Measurements from ENCODE around the gene GDF9.
"Not testable (repeated sequence)": the region's sequence is repeated elsewhere in the genome, so short reads cannot be mapped to it uniquely, and the experiment has no call there.

Gene GDF9

GRCh38 chr5:132871459-132872284, 5.4 kb upstream of the GDF9 start:
- 97% methylated on average over 5 of the region's 5 CpGs for WGBS
- Histone ChIP-seq H3K4me3 (ENCODE audit: low read length) (no peak overlapping the region), H3K4me1 (ENCODE audit: insufficient read depth, low read length) (peaks cover 4% of the 10 kb centered on the region; the same call in 1 of the 2 replicates), H3K9ac (ENCODE audit: low read depth, low read length) (no peak overlapping the region), H3K27ac (ENCODE audit: low read depth, low read length) (no peak overlapping the region), H3K27me3 (ENCODE audit: insufficient read depth, low read length) (no peaks in the 10 kb centered on the region), H3K36me3 (ENCODE audit: insufficient read depth, low read length) (peaks cover 46% of the 10 kb centered on the region), H3K9me3 (ENCODE audit: insufficient read depth, low read depth, low read length) (no peaks in the 10 kb centered on the region)

DNA sequence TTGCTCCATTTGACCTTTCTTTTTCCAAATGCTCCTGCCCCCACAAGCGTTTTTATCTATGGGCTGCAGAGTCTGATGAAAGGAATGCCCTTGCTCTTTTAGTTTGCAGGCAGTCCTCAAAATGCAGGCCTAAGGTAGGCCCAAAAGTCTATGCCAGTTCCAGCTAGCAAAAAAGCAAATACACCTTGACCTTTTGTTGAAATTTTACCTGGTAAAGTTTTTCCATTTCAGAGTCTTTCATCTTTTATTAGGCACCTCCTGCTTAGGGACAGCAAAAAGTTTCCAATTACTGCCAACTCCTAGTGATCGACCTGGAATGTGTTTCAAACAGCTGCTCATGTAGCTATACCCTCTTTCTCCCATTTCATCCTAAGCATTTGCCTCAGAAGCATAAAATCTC, 4.5 kb upstream of the GDF9 start:
- 82% methylated on average over 2 of the region's 2 CpGs for WGBS
- H3K27ac ChIP-seq (ENCODE audit: low read depth, low read length) = no peak overlapping the region
- no peak overlapping the region for H3K4me3 ChIP-seq (ENCODE audit: low read length)
- H3K36me3 ChIP-seq (ENCODE audit: insufficient read depth, low read length) = peaks cover 39% of the 10 kb centered on the region
- H3K4me1 ChIP-seq (ENCODE audit: insufficient read depth, low read length) = peaks cover 5% of the 10 kb centered on the region; the same call in 1 of the 2 replicates
- H3K27me3 ChIP-seq (ENCODE audit: insufficient read depth, low read length) = no peaks in the 10 kb centered on the region
- no peak overlapping the region for H3K9ac ChIP-seq (ENCODE audit: low read depth, low read length)
- H3K9me3 ChIP-seq (ENCODE audit: insufficient read depth, low read depth, low read length) = no peaks in the 10 kb centered on the region

GRCh38 chr5:132868754-132869153, 2.5 kb upstream of the GDF9 start:
- H3K36me3 ChIP-seq (ENCODE audit: insufficient read depth, low read length) = peaks cover 33% of the 10 kb centered on the region
- 94% methylated on average over 4 of the region's 4 CpGs for WGBS
- H3K9me3 ChIP-seq (ENCODE audit: insufficient read depth, low read depth, low read length) = no peaks in the 10 kb centered on the region
- no peak overlapping the region for H3K9ac ChIP-seq (ENCODE audit: low read depth, low read length)
- no peak overlapping the region for H3K27ac ChIP-seq (ENCODE audit: low read depth, low read length)
- H3K4me1 ChIP-seq (ENCODE audit: insufficient read depth, low read length) = peaks cover 9% of the 10 kb centered on the region; the same call in 1 of the 2 replicates
- no peak overlapping the region for H3K4me3 ChIP-seq (ENCODE audit: low read length)
- H3K27me3 ChIP-seq (ENCODE audit: insufficient read depth, low read length) = no peaks in the 10 kb centered on the region; the same call in 1 of the 2 replicates

GRCh38 chr5:132867046-132867451, 780 bp upstream of the GDF9 start:
- WGBS = 2% methylated on average over 13 of the region's 13 CpGs
- peaks cover 9% of the 10 kb centered on the region; the same call in 1 of the 2 replicates for H3K4me1 ChIP-seq (ENCODE audit: insufficient read depth, low read length)
- peak overlapping the region; percentile 90 for H3K4me3 ChIP-seq (ENCODE audit: low read length)
- H3K36me3 ChIP-seq (ENCODE audit: insufficient read depth, low read length) = peaks cover 27% of the 10 kb centered on the region
- no peaks in the 10 kb centered on the region for H3K9me3 ChIP-seq (ENCODE audit: insufficient read depth, low read depth, low read length)
- no peaks in the 10 kb centered on the region; the same call in 1 of the 2 replicates for H3K27me3 ChIP-seq (ENCODE audit: insufficient read depth, low read length)
- peak overlapping the region; percentile 92 for H3K9ac ChIP-seq (ENCODE audit: low read depth, low read length)
- peak overlapping the region; percentile 82 for H3K27ac ChIP-seq (ENCODE audit: low read depth, low read length)

GRCh38 chr5:132865668-132866341, 464 bp downstream of the GDF9 start:
- H3K9ac ChIP-seq (ENCODE audit: low read depth, low read length) = peak overlapping the region; percentile 64
- peak overlapping the region; percentile 87 for H3K27ac ChIP-seq (ENCODE audit: low read depth, low read length)
- H3K27me3 ChIP-seq (ENCODE audit: insufficient read depth, low read length) = no peaks in the 10 kb centered on the region; the same call in 1 of the 2 replicates
- H3K4me3 ChIP-seq (ENCODE audit: low read length) = peak overlapping the region; percentile 90
- peaks cover 9% of the 10 kb centered on the region; the same call in 1 of the 2 replicates for H3K4me1 ChIP-seq (ENCODE audit: insufficient read depth, low read length)
- peaks cover 26% of the 10 kb centered on the region for H3K36me3 ChIP-seq (ENCODE audit: insufficient read depth, low read length)
- 47% methylated on average over 30 of the region's 30 CpGs for WGBS
- H3K9me3 ChIP-seq (ENCODE audit: insufficient read depth, low read depth, low read length) = no peaks in the 10 kb centered on the region

- Histone ChIP-seq H3K27ac (ENCODE audit: low read depth, low read length) (no peak overlapping the region), H3K4me3 (ENCODE audit: low read length) (no peak overlapping the region)
- 80% methylated on average over 3 of the region's 5 CpGs for WGBS
These were observed 5.5 kb downstream of the GDF9 start for GRCh38 chr5:132860742-132861141.

GRCh38 chr5:132859889-132860437, 6.3 kb downstream of the GDF9 start:
- H3K4me1 ChIP-seq (ENCODE audit: insufficient read depth, low read length) = no peaks in the 10 kb centered on the region; the same call in 1 of the 2 replicates
- H3K9me3 ChIP-seq (ENCODE audit: insufficient read depth, low read depth, low read length) = no peaks in the 10 kb centered on the region
- no peak overlapping the region for H3K27ac ChIP-seq (ENCODE audit: low read depth, low read length)
- 89% methylated on average over 2 of the region's 2 CpGs for WGBS
- H3K4me3 ChIP-seq (ENCODE audit: low read length) = no peak overlapping the region
- no peaks in the 10 kb centered on the region for H3K36me3 ChIP-seq (ENCODE audit: insufficient read depth, low read length)
- no peak overlapping the region for H3K9ac ChIP-seq (ENCODE audit: low read depth, low read length)
- no peaks in the 10 kb centered on the region; the same call in 1 of the 2 replicates for H3K27me3 ChIP-seq (ENCODE audit: insufficient read depth, low read length)

More at GRCh38 chr5:132860742-132861141, 5.5 kb downstream of the GDF9 start:
- no peaks in the 10 kb centered on the region; the same call in 1 of the 2 replicates for H3K27me3 ChIP-seq (ENCODE audit: insufficient read depth, low read length)
- no peaks in the 10 kb centered on the region for H3K36me3 ChIP-seq (ENCODE audit: insufficient read depth, low read length)
- no peak overlapping the region for H3K9ac ChIP-seq (ENCODE audit: low read depth, low read length)
- H3K4me1 ChIP-seq (ENCODE audit: insufficient read depth, low read length) = peaks cover 4% of the 10 kb centered on the region; the same call in 1 of the 2 replicates
- no peaks in the 10 kb centered on the region for H3K9me3 ChIP-seq (ENCODE audit: insufficient read depth, low read depth, low read length)

GRCh38 chr5:132856011-132856410, 10.3 kb downstream of the GDF9 start:
- WGBS = 96% methylated on average over 3 of the region's 3 CpGs

GRCh38 chr5:132854992-132855391, 11.3 kb downstream of the GDF9 start:
- not testable (repeated sequence) for H3K9ac ChIP-seq (ENCODE audit: low read depth, low read length); H3K27me3 ChIP-seq (ENCODE audit: insufficient read depth, low read length); H3K4me3 ChIP-seq (ENCODE audit: low read length); H3K9me3 ChIP-seq (ENCODE audit: insufficient read depth, low read depth, low read length); H3K36me3 ChIP-seq (ENCODE audit: insufficient read depth, low read length); H3K27ac ChIP-seq (ENCODE audit: low read depth, low read length)
- H3K4me1 ChIP-seq (ENCODE audit: insufficient read depth, low read length) = peaks cover 11% of the 10 kb centered on the region
- WGBS = 91% methylated on average over 5 of the region's 5 CpGs

More at GRCh38 chr5:132856011-132856410, 10.3 kb downstream of the GDF9 start:
- Histone ChIP-seq H3K9me3 (ENCODE audit: insufficient read depth, low read depth, low read length) (no peaks in the 10 kb centered on the region), H3K4me3 (ENCODE audit: low read length) (no peak overlapping the region), H3K27me3 (ENCODE audit: insufficient read depth, low read length) (no peaks in the 10 kb centered on the region), H3K36me3 (ENCODE audit: insufficient read depth, low read length) (no peaks in the 10 kb centered on the region), H3K9ac (ENCODE audit: low read depth, low read length) (no peak overlapping the region), H3K27ac (ENCODE audit: low read depth, low read length) (no peak overlapping the region), H3K4me1 (ENCODE audit: insufficient read depth, low read length) (peaks cover 11% of the 10 kb centered on the region)

GRCh38 chr5:132854301-132854700, 12.0 kb downstream of the GDF9 start:
- H3K9me3 ChIP-seq (ENCODE audit: insufficient read depth, low read depth, low read length) = no peaks in the 10 kb centered on the region
- H3K27me3 ChIP-seq (ENCODE audit: insufficient read depth, low read length) = no peaks in the 10 kb centered on the region
- H3K9ac ChIP-seq (ENCODE audit: low read depth, low read length) = no peak overlapping the region
- no peak overlapping the region for H3K27ac ChIP-seq (ENCODE audit: low read depth, low read length)
- 57% methylated on average over 3 of the region's 3 CpGs for WGBS
- no peak overlapping the region for H3K4me3 ChIP-seq (ENCODE audit: low read length)
- peaks cover 11% of the 10 kb centered on the region for H3K4me1 ChIP-seq (ENCODE audit: insufficient read depth, low read length)
- no peaks in the 10 kb centered on the region for H3K36me3 ChIP-seq (ENCODE audit: insufficient read depth, low read length)

DNA sequence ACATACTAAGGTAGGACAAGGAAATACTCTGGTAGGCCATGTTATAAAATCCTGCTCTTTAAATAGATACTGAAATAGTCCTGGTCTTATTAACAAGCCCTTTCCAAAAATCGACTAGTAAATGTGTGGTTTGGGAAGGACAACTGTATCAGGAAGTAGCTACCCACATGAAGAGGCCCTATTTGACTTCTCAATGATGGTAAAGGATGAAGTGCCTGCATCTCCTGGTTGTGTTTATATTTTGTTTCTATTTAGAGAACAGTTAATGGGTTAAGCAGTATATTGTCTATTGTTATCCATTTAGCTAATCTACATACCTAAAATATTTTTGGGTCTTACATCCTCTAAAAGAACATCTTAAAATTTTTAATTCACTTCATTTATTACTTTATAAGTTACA, 12.5 kb downstream of the GDF9 start:
- no peak overlapping the region for H3K27ac ChIP-seq (ENCODE audit: low read depth, low read length)
- no peaks in the 10 kb centered on the region for H3K36me3 ChIP-seq (ENCODE audit: insufficient read depth, low read length)
- H3K9me3 ChIP-seq (ENCODE audit: insufficient read depth, low read depth, low read length) = no peaks in the 10 kb centered on the region
- peaks cover 11% of the 10 kb centered on the region for H3K4me1 ChIP-seq (ENCODE audit: insufficient read depth, low read length)
- no peaks in the 10 kb centered on the region for H3K27me3 ChIP-seq (ENCODE audit: insufficient read depth, low read length)
- H3K4me3 ChIP-seq (ENCODE audit: low read length) = no peak overlapping the region
- 79% methylated on average over 1 of the region's 1 CpG for WGBS
- H3K9ac ChIP-seq (ENCODE audit: low read depth, low read length) = no peak overlapping the region
